Esophagus mucosa (tissue), 1 donor: ENCODE data around the gene SRR. TPM values are rescaled to one million over a fixed set of nuclear protein-coding genes. Genes with fewer than 3 reads are reported as not detected.

Experiments used
- ATAC-seq: fragments of 200-7000 bp; cut with Tn5 transposase; one replicate; pipeline ENCODE4 v1.9.1; 2020
- total RNA-seq: library from RNA; stranded (reverse); gene quantifications from one replicate; pipeline ENCODE4 v1.2.4, GENCODE V29; 2023
- donor health status: DM: yes; HTN: yes; CAD: no.

Gene SRR
- total RNA-seq, 1 donor from 2014 or later: 7.5 TPM

DNA sequence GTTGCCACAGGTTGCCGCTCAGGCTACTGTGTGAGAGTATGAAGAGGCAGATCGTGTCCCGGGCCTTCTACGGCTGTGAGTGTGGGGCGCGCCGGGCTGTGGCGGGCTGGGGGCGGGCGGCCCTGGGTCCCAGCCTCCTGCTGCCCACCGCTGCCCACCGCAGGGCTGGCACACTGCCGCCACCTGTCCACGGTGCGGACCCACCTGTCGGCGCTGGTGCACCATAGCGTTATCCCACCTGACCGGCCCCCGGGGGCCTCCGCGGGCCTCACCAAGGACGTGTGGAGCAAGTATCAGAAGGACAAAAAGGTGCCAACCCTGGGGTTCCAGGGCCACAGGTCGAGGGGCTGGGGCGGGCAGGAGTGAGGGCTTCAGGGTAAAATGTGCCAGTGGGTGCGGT is 68.4 kb downstream of the SRR start:
- ATAC-seq: no peak

DNA sequence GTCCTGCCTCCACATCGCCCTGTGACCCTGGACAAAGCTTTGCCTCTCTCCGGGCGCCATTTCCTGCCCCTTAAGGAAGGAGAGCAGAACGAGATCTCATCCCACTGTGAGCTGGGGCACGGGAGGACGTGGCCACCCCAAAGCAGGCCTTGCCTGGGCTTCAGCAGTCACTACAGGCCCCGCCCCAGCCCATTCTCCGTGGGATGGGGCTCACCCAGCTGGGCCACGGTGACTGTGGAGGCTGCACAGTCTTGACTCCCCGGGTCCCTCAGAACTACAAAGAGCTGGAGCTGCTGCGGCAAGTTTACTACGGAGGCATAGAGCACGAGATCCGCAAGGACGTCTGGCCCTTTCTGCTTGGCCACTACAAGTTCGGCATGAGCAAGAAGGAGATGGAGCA is 68.9 kb downstream of the SRR start:
- ATAC-seq: no peak

DNA sequence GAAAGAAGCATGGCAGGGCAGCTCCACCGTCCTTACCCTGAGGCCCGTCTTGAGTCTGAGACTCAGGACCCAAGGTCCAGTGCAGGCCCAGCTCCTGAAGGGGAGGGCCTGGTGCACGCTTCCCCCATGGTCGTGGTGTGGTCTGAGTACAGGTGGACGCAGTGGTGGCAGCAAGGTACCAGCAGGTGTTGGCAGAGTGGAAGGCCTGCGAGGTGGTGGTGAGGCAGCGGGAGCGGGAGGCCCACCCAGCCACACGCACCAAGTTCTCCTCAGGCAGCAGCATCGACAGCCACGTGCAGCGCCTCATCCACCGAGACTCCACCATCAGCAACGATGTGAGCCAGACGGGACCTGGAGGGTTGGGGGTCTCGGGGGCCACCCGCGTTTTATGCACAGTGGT is 69.4 kb downstream of the SRR start:
- no peak for ATAC-seq

Other genes starting within 250 kb of the SRR start
- gene HIC1, start 248.8 kb upstream of the SRR start, total RNA-seq: 2.3 TPM
- 19.5 TPM for gene SMG6, start 165 bp upstream of the SRR start, total RNA-seq
- 24.5 TPM for gene TSR1, start 32.5 kb downstream of the SRR start, total RNA-seq
- gene SGSM2, start 33.6 kb downstream of the SRR start, total RNA-seq: 28.1 TPM
- gene MNT, start 97.1 kb downstream of the SRR start, total RNA-seq: 28.6 TPM
- gene METTL16, start 207.9 kb downstream of the SRR start, total RNA-seq: 20.8 TPM